Stomach (tissue), 4 donors: ENCODE data around the gene NOTO.

Source experiments
- CTCF ChIP-seq, 7 experiments: fragments of 450-650 bp in 4 of 7; fragments of 200-600 bp in 3 of 7; sonication (generic) in 3 of 7; IDR thresholded peaks; one replicate each; pipeline ENCODE4 v1.5.1; 2016 to 2019; ENCODE audit warnings: antibody characterized with exemption in 7 of 7, control low read depth in 2 of 7, mild to moderate bottlenecking in 1 of 7
- POLR2A ChIP-seq, 4 donors: fragments of 450-650 bp; IDR thresholded peaks; one replicate each; pipeline ENCODE4 v1.6.1; 2016; ENCODE audit warnings: antibody characterized with exemption in 4 of 4, control low read depth in 2 of 4, mild to moderate bottlenecking in 1 of 4, moderate library complexity in 1 of 4

DNA sequence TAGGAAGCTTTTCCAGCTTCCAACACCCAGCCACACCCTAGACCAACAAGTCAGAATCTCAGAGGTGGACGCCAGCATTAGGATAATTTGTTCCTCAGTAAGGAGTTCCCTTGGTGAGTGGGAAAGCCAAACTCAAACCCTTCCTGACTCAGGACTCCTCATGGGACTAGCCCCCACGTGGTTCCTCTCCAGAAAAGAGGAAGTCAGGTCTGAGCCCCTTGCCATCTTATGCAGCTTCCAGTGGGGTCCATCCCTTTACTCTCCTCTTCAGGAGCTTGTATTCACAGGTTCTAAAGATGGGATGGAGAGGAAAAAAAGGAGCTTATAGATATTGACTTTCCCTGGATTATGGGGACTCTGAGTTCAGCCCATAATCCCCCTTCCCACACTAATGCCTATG lies 14.8 kb upstream of the NOTO start:
- no peak for TF ChIP-seq POLR2A (IDR thresholded peaks at IDR 0.05)
- no peak for TF ChIP-seq CTCF (IDR thresholded peaks at IDR 0.05)
